Measurements from ENCODE around the gene LRAT.

DNA sequence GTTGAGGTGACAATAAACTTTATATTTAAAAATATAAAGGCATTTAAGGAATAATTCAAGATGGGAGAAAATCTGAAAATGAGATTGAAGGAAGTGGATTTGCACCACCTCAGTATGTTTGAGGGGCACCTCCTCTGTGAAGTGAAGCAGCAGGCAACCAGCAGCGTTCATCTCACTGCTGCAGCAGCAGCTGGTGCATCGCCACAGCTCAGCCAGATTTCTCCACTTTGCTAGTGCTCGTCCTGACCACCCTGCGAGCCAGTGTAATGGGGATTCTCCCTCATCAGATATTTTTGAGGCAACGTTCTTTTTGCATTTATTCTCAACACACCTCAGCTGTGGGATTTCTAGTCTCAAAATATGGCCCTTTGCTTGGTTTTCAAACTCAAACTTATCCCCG is 13.9 kb downstream of the LRAT start:
- TF ChIP-seq, protein P1, sequence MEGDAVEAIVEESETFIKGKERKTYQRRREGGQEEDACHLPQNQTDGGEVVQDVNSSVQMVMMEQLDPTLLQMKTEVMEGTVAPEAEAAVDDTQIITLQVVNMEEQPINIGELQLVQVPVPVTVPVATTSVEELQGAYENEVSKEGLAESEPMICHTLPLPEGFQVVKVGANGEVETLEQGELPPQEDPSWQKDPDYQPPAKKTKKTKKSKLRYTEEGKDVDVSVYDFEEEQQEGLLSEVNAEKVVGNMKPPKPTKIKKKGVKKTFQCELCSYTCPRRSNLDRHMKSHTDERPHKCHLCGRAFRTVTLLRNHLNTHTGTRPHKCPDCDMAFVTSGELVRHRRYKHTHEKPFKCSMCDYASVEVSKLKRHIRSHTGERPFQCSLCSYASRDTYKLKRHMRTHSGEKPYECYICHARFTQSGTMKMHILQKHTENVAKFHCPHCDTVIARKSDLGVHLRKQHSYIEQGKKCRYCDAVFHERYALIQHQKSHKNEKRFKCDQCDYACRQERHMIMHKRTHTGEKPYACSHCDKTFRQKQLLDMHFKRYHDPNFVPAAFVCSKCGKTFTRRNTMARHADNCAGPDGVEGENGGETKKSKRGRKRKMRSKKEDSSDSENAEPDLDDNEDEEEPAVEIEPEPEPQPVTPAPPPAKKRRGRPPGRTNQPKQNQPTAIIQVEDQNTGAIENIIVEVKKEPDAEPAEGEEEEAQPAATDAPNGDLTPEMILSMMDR (IDR thresholded peaks at IDR 0.05): no peak
- no peak for TF ChIP-seq POLR2A (IDR thresholded peaks at IDR 0.05)

Data from tibial nerve (tissue), 3 donors.